ENCODE measurements around the gene MRPL10. TPM values are rescaled to one million over a fixed set of nuclear protein-coding genes. Genes with fewer than 3 reads are reported as not detected.

MRPL10 gene
- total RNA-seq, 6 experiments from 2014 or later: 14.4 to 26.1 (median 16.3) TPM

DNA sequence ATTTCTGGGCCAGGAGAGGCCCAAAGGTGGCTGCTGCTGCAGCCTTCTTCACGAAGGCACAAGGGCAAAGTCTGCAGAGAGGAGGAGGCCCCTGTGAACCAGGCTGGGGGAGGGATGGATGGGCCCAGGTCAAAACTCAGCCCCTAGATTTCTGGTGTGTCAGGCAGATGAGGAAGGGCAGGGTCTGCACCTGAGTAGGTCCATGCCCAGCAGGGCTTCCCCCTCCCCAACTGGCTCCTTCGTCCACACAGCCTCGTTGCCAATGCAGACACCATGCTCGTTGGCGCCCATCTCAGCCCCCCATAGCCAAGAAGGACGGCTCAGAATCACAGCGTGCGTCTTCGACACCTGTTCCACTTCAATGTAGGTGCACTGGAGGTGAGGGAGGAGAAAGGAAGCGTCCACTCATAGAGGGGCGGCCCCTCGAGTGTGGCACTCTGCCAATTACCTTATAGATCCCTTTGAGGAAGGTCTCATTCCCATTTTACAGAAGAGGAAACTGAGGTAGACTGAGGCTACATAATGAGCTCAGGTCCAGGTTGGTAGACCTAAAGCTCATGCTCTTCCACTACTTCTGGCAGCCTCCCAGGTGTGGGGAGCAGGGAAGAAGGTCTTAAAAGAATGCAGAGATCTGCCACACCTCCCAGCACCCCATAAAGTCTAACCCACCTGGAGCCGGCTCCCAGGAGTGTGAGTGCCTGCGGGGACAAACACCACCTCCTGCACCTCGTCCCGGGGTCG, 8.8 kb upstream of the MRPL10 start:
- Histone ChIP-seq H3K9me3 (no peaks in the 10 kb centered on the region), H3K36me3 (peaks cover 0 to 9% (median 0%) of the 10 kb centered on the region in 4 donors), H3K4me3 (peak overlapping the region; percentile 86 to 94 (median 92)), H3K27me3 (no peaks in the 10 kb centered on the region), H3K27ac (peak overlapping the region; percentile 52 to 92 (median 75)), H3K4me1 (peaks cover 0 to 31% (median 11%) of the 10 kb centered on the region in 4 donors)
- ATAC-seq (no peak), DNase-seq (no peak)
- intact Hi-C loops (cut with DNase I): loop anchor here (10.0 kb wide), 1 partner anchor 175 kb away; no protein-coding TSS in a partner anchor
- TF ChIP-seq CTCF (IDR thresholded peaks at IDR 0.05) (no peak), POLR2A (IDR thresholded peaks at IDR 0.05) (no peak)
- 37% methylated on average over 7 of the region's 17 CpGs for WGBS (ENCODE audit: insufficient coverage, low coverage, low lambda C conversion rate, missing lambda C conversion rate)

GRCh38 chr17:47839071-47839470, 7.7 kb upstream of the MRPL10 start:
- Histone ChIP-seq H3K36me3 (peaks cover 0 to 9% (median 0%) of the 10 kb centered on the region in 4 donors), H3K27ac (no peak overlapping the region), H3K9me3 (no peaks in the 10 kb centered on the region), H3K4me1 (peaks cover 0 to 31% (median 11%) of the 10 kb centered on the region in 4 donors), H3K27me3 (no peaks in the 10 kb centered on the region), H3K4me3 (no peak overlapping the region)
- intact Hi-C loops (cut with DNase I): no loop called here
- 85% methylated on average over 4 of the region's 5 CpGs for WGBS (ENCODE audit: insufficient coverage, low coverage, low lambda C conversion rate, missing lambda C conversion rate)
- DNase-seq (no peak), ATAC-seq (no peak)
- TF ChIP-seq POLR2A (IDR thresholded peaks at IDR 0.05): no peak
- TF ChIP-seq CTCF (IDR thresholded peaks at IDR 0.05): no peak

GRCh38 chr17:47838636-47839035, 7.3 kb upstream of the MRPL10 start:
- Histone ChIP-seq H3K9me3 (no peaks in the 10 kb centered on the region), H3K27me3 (no peaks in the 10 kb centered on the region), H3K4me1 (peaks cover 0 to 31% (median 11%) of the 10 kb centered on the region in 4 donors), H3K36me3 (peaks cover 0 to 9% (median 0%) of the 10 kb centered on the region in 4 donors), H3K4me3 (no peak overlapping the region), H3K27ac (no peak overlapping the region)
- 93% methylated on average over 2 of the region's 13 CpGs for WGBS (ENCODE audit: insufficient coverage, low coverage, low lambda C conversion rate, missing lambda C conversion rate)
- TF ChIP-seq CTCF (IDR thresholded peaks at IDR 0.05) (no peak), POLR2A (IDR thresholded peaks at IDR 0.05) (no peak)
- ATAC-seq: no peak
- intact Hi-C loops (cut with DNase I): no loop called here
- DNase-seq: no peak

- no peak for DNase-seq
- intact Hi-C loops (cut with DNase I): no loop called here
- no peak overlapping the region for H3K27ac ChIP-seq
- 24% methylated on average over 2 of the region's 13 CpGs for WGBS (ENCODE audit: insufficient coverage, low coverage, low lambda C conversion rate, missing lambda C conversion rate)
- no peak for ATAC-seq
- H3K36me3 ChIP-seq: peaks cover 0 to 9% (median 0%) of the 10 kb centered on the region in 4 donors
- no peak for TF ChIP-seq POLR2A (IDR thresholded peaks at IDR 0.05)
- no peak for TF ChIP-seq CTCF (IDR thresholded peaks at IDR 0.05)
- H3K4me3 ChIP-seq: no peak overlapping the region
- H3K4me1 ChIP-seq: peaks cover 0 to 25% (median 10%) of the 10 kb centered on the region in 4 donors
- no peaks in the 10 kb centered on the region for H3K9me3 ChIP-seq
- H3K27me3 ChIP-seq: no peaks in the 10 kb centered on the region
Observed at GRCh38 chr17:47837401-47838039, 6.2 kb upstream of the MRPL10 start.

Data from right lobe of liver (tissue), 6 donors.